NCI-H2029 treated with DMSO at 0.1 percent for 48 hours (cell line): ENCODE data around the gene DLGAP1.

Experiments used
- DNase-seq: peaks from one replicate; lab custom pipeline; 2025; lab: John Stamatoyannopoulos, UW

DLGAP1 gene

DNA sequence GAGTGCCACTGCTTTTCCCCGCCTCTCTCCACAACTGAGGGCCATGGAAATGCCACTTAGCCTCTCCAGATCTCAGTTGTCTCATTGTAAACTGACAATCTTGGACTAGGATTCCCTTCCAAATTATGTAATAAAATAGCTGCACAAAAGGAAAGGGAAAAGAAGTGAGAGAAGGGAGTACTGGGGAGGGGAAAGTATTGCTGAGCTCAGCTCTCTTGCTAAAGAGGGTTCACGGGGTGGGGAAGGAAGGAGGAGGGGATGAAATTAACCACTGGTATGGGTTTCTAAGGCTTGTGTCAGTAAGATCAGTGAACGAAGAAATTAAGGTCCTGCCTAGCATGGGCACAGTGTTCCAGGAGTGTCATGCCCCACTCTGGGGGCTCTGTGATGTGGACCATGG is 587.9 kb downstream of the DLGAP1 start:
- DNase-seq = no peak

DNA sequence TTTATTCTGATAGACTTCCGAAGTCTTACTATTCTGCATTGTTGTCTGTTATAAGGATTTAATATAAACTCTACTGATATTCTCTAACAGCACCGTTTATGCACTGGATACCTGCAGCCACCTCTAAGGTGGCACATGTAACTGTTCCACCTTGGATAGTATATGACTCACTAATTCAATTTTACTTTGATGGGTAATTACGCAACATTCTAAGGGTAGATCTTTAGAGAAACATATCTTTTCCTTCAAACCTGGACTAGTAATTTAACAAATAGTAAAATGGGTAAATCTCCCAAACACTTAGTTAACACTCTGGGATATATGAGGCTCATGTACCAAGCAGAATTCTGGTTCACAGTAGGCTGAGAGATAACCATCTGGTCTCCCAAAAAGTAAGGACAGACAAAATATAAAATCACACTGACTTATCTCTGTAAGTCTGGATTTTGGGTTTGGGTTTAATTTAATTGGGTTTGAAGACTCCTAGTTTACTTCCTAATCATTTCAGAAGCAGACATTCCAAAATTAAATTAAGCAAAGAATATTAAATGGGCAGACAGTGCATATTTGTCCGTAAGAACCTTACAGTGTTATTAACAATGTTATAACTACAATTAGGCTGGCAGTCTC is 590.3 kb downstream of the DLGAP1 start:
- no peak for DNase-seq

GRCh38 chr18:3863593-3863992 is 591.5 kb downstream of the DLGAP1 start:
- DNase-seq = no peak

DNA sequence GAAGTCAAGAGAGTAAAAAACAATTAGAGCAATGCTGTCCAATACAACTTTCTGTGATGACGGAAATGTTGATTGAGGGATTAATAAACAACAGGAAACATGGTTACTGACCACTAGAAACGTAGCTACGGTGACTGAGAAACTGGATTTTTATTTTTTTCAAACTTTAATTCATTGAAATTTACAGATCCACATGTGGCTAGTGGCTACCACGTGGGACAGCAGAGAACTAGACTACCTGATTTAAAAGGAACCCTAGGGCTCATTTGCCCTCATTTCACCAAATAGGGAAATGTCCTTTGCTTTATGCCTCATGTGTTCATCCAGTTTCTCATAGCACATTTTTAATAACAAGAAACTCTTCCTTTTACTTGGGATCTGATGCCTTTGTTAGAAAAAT is 592.1 kb downstream of the DLGAP1 start:
- DNase-seq = no peak

DNA sequence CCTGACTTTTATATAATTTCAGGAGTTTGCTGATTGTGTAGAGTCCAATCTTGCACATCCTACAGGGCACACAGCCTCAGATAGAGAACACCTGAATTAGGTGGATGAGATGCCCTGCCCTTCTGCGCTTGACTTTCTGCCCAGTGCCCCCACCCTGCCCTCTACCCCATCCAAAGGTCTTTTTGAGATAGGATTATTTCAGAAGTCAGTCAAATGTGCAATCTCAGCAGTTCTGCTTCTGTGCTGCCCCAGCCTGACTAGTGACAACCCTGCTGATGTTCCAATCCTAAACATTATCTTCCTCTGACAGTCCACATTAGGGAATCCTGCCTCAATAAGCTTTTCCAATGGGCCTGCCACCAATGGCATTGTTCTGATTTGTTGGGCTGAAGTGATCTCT is 593.6 kb downstream of the DLGAP1 start:
- DNase-seq = no peak

DNA sequence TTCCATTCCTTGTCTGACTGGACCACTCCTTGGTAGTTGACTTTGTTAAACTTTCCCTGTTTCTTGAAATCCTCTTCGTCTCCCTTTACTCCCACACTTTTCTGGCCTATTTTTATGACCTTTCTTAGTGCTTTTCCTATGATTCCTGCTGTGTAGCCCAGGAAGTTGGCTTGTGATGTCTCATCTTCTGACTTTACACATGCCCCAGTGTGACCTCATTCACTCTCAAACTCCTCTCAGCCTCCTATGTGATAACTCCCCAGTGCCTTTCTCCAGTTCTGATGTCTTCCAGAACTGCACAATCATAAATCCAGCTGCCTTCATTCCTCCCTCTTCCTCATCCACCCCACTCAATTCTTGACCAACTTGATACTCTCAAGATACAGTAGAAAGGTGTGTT is 597.6 kb downstream of the DLGAP1 start:
- DNase-seq = no peak

- DNase-seq = no peak
These were observed 599.1 kb downstream of the DLGAP1 start for GRCh38 chr18:3855966-3856365.

DNA sequence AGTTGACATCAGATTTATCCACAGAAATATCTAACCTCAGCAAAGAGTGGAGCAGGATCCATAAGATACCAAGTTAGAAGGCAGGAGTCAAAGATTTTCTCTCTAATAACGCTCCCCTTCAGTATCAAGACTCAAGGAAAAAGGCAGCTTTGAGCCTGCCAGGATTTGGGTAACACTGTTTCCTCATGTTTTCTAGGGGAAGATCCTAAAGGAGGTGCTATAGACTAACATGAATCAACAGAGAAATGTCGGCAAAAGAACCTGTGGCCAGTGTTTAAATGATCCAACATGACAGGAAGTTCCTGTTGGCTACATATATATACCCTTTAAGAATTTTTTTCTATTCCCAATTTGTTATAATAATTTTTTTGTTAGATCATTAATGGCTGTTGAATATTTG is 602.8 kb downstream of the DLGAP1 start:
- DNase-seq = no peak

DNA sequence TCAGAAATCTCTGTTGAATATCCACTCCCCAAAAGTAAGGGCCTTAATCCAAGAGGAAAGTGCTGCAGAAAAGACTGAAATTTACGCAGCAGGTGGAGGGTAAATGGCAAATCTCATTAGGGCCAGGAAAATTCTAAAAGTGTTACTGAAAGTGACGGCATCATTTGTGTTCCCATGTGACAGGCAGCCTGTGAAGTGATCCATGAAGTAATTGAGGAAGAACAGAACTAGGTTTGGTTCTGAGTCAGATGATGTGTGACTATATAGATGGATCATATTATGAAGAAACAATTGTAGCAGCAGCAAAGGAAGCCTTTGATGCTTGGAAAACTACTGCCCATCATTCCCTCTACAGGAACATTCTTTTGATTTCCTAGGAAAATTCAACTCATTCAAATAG is 603.9 kb downstream of the DLGAP1 start:
- no peak for DNase-seq

DNA sequence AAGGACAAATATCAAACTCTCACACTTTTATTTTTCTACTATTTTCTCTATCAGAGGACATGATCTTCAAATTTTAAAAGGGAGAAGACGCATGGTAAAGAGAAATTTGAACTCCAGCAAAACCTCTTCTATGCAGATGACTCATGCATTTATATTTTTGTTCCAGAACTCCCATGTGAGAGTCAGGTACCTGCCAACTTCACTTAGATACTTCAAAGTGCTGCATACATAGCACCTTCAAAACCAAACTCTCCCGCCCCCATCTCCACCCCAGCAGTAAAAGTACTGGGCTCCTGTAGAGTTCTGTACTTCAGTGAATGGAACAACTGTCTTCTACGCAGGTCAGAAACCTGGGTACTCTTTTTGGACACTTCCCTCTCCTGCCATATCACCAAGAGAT is 606.8 kb downstream of the DLGAP1 start:
- no peak for DNase-seq

- DNase-seq = no peak
These were observed 609.9 kb downstream of the DLGAP1 start for GRCh38 chr18:3845161-3845560.

- DNase-seq = no peak
These were observed 612.3 kb downstream of the DLGAP1 start for GRCh38 chr18:3842844-3843243.

DNA sequence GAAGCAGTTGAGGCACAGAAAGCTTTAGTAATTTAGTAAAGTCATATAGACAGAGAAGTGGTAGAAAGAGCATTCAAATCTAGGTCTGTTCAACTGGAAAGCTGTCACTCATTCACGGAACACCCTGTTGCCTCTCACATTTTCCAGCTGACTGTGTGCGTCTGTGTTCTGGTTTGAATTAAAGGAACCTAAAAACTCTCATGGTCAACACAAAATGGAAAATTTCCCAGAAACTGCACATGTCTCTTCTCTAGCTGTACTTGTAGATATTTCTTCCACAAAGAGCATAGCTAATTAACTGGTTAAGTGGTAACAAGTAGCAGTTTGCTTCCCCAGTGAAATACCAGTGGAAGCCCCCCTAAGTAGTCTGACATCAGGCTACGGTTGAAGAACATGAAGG is 614.3 kb downstream of the DLGAP1 start:
- no peak for DNase-seq

DNA sequence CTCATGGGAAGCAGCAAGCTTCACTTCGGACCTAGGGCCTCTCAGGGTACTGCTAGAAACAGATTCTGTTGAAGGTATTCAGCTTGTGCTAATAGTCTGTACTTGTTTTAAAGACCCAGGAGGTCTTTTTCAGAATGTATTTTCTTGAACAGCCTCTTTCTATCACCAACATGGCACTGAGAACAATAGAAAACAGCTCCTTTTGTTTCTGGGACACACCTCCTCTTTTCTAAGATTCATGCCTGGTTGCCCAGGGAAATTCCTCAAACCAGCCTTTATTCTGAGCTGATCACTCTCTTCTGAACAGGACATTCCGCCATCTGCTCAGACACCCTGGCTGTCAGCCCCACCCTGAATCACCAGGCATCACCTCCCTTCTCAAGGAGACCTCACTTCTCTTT is 615.5 kb downstream of the DLGAP1 start:
- no peak for DNase-seq

DNA sequence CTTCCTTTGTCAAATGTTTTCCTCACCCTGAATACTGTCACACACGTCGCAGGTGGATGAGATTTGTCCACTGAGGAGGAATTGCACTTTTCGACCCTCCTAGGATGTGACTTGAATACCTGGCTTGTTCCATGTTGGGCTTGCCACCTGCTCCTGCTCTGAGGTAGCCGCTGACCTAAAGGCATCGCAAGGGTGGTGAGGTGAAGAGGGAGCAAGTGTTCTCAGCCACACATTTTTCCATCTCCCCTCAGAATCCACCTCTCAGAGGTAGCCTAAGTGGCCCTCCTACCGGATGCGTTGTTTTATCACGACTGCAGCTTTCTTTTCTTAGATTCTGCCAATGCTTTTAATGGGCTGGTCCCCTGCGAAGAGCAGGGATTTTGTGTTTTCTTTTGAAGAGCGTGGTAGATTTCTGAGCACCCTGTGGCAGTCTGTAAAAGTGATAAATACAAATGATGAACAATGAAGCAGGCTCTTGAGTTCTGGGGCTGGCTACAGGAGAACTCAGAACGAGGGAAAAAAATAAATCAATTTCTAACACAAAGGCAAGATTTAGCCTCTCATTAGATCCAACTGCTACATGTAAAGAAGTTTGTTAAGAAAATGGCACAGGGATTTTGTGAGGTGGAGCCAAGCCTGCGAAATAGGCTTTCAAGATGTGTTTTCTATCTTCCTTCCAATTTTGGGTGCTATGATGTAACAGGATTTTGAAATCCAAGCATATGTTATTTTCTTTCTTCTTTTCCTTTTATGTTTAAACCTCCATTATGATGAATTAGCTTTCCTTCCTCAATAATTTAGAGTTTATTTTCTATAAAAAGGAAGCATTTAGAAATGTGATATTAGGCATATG is 618.4 kb downstream of the DLGAP1 start:
- no peak for DNase-seq

DNA sequence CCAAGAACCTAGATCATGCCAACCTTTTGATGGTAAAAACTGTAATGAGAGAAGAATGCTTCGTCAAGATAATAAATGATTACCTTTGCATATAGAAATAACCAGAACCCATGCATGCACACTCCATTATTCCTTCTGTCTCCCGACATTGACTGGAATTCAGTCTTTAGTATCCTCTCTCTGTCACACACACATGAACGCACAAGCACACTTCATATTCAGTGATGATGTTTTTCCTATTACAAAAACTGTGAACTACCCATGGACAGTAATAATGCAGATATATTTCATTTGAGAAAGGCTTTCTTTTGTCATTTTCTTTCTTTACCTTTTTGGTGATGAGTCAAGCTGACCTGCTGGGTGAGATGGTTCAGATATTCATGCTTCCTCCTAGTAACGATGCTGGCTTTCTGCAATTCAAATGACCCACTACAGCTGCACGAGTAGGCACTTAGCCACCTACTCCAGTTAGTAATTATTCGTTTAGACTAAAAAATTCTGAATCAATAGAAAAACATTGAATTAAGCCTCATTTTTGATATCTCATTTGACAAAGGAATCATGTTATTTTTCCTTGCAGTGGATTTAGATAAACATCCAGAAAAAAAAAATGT is 623.0 kb downstream of the DLGAP1 start:
- DNase-seq = no peak

GRCh38 chr18:3830604-3831003 is 624.5 kb downstream of the DLGAP1 start:
- no peak for DNase-seq

DNA sequence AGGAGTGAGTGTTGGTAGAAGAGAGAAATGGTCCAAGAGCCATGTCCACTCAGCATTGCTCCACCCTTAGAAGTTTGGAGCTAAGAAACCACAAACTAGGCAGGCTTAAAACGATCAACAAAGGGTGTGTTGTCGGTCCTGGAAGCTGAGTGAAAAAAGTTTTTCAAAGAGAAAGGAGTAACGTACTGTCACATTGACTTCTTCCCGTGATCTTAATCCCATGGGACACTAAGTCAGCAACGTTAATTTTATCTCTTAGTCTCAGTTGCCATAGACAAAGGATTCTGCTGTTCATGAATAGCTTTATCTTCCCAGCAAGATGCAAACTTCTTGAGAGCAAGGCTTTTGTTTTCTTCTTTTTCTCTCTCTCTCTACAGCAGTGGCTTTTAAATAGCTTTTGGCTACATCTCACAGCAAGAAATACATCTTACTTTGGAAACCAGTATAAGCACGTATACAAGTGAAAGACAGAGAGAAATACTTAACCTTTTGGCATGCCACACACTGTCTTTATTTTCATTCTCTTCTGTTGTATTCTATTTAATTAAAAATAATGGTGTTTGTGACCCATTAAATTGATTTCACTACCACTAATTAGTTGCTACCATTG is 627.8 kb downstream of the DLGAP1 start:
- DNase-seq = no peak

- no peak for DNase-seq
These were observed 629.1 kb downstream of the DLGAP1 start for GRCh38 chr18:3826021-3826420.

GRCh38 chr18:3824101-3824500 is 631.0 kb downstream of the DLGAP1 start:
- no peak for DNase-seq

DNA sequence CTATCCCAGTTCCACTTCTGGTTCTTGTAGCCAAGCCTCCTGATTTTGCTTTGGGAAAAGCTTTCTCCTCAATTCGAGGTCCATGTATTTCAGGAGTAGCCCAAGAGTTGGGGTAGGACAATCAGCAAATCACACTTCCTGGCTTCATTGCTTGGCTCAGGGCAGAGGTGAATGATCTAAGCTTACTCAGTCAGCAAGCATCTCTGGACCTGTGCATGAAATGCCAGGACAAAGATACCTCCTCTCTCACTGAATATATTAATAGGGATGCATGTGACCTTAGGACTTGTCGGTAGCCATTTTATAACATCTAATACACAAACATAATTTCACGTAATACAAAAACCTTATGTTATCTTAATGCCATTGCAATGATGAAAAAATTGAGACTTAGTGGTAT is 632.0 kb downstream of the DLGAP1 start:
- no peak for DNase-seq

GRCh38 chr18:3821524-3821923 is 633.6 kb downstream of the DLGAP1 start:
- DNase-seq = no peak

- DNase-seq = no peak
These were observed 635.1 kb downstream of the DLGAP1 start for GRCh38 chr18:3819961-3820360.
